ENCODE measurements around the gene LCE1E.

Gene LCE1E

DNA sequence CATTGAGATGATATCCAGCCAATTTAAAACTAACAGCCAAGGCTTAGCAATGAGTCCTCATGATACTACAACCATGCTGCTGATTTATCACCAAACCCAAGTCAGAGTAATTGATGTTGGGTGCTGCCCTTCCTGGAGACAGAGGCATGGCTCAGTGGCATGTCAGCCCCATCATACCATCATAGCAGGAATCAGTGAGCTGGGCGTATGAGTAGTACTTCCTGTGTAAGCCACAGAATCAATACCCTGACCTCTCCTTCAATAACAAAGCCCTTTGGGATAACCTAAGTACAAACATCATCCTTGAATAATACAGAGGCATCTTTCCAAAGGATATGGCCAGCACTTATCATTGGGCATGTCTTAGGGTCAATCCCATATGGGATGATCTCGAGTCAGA lies 3.0 kb upstream of the LCE1E start:
- DNase-seq = no peak

DNA sequence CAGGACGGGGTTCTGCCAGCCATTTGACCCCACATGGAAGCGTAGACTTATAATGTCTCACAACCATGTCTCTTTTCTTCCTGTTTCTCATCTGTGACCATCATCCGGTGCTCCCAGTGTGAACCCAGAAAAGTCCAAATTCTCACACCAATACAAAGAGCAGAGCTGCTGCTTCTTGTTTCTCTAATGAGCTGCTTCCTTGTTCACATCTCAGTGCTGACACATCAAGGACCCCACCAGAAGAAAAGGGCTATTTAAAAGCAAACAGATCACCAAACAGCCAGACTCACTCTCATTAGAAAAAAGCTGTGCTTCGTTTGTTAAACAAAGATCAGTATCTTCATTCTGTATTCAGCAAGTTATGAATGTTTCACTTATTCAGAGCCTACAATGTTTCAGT lies 9.6 kb downstream of the LCE1E start:
- DNase-seq = no peak

GRCh38 chr1:152796421-152796820 lies 10.4 kb downstream of the LCE1E start, which contains the start of gene LCE1D:
Gene LCE1D (plus strand): TSS chr1:152796721. CDS start chr1:152797795, 1,074 bp downstream.
- DNase-seq = no peak

DNA sequence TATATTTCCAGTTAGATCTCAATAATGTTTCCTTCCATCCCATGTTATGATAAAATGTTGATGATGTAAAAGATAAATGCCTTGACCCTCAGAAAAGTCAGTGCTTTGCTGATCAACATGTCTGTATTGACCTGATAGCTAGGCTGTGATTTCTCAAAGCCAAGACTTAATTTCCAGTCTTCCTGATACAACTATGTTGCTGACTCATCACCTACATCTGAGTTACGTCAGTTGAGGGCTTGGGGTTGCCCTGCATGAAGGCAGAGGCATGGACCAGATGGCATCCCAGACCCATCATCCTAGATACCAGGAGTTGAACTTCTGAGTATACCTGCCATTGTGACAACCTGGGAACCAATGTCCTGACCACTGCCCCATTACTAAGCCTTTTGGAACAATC lies 15.3 kb downstream of the LCE1E start:
- no peak for DNase-seq

- no peak for DNase-seq
Measured at GRCh38 chr1:152806576-152806975, 20.5 kb downstream of the LCE1E start, which contains the start of gene LCE1C. Gene LCE1C (minus strand): TSS chr1:152806651. CDS start chr1:152805478, 1,173 bp downstream.

DNA sequence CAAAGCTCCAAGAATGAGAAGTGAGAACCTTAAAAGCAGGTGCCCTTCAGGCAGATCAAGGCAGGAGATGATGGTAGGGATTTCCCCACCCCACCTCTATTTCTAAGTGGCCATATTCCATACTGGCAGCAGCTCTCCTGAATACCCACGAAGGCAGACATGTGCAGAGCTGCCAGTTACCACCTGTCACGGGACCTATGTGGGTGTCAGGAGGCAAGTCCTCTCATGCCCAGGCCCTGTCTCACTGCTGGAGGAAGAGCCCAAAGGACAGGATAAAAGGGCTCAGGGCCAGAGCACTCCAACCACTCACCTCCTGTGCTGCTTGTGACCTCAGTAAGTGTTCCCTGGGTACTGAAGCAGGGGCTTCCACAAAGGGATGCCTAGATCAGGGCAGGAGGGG lies 25.0 kb downstream of the LCE1E start:
- DNase-seq = no peak

DNA sequence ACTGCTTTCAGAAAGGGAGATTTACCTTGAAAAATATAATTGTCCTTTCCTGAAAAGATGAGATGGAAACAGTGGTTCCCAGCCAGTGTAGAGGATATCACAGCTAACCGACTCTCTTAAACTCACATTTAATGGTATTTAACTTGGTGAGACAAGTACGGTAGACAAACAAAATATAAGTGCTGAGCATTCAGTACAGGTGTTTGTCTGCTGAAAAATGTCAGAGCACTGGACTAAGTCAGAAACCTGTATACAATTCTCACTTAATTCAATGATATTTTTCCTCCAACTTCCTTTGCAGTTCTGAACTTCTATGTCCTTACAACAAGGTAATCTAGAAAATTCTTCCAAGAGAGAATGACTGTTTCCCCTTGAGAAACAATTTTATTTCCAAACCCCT lies 25.6 kb downstream of the LCE1E start, which contains the start of gene LCE1B:
Gene LCE1B (plus strand): TSS at position 301 of the 400 bp plus-strand sequence. CDS start 476 bp downstream, outside the sequence.
- no peak for DNase-seq

GRCh38 chr1:152817309-152817708 lies 31.3 kb downstream of the LCE1E start:
- DNase-seq = no peak

DNA sequence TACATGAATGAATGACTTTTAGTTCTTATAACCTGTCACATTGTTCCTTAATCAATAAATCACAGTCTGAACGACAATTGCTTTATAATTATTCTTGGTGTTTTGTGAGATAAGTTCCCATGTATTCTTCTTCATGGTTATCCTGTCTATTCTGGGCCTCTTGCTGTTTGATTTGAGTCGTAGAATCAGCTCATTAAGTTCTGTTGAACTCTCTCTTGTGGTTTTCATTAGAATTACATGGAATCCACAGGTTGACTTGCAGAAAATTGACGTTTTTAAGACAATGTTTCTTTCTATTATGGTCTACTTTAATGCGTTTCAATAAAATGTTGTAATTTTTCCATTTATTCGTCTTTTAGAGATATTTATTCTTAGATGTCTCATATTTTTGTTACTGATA lies 37.2 kb downstream of the LCE1E start:
- no peak for DNase-seq

GRCh38 chr1:152824964-152825363 lies 38.9 kb downstream of the LCE1E start:
- no peak for DNase-seq

GRCh38 chr1:152827173-152827572 lies 41.1 kb downstream of the LCE1E start, which contains the start of gene LCE1A:
Gene LCE1A (plus strand): TSS chr1:152827473. CDS start chr1:152827473, 0 bp downstream.
- no peak for DNase-seq

DNA sequence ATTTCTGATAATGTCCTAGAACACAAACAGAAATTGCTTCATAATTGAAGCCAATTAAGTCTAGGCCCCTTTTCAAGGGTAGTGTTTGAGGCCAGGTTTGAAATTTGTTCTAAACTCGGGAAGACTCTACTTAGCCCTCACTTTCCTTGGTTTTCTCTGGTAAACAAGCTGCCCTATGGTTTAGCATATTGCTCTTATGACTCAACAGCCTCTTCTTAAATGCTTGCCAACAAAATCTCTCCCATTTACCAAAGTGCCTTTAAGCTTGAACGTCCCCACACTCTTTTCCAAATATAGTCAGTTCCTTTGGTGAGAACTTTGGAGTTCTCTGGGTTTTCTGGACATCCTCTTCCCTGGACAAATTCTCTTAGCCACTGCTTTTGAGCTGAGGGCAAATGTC lies 50.8 kb downstream of the LCE1E start:
- DNase-seq = no peak
